Trophoblast cell (in vitro differentiated cells and primary cell): ENCODE results near the gene UPF2.

Source experiments
- DNase-seq, 2 donors: peaks; one replicate each; pipeline ENCODE4 v3.0.0-alpha.2; 2016
- H2AFZ ChIP-seq: 2 replicates; pipeline ENCODE4 v1.6.1; 2013; ENCODE audit warnings: low read length, moderate library complexity, mild to moderate bottlenecking; ENCODE audit not compliant: insufficient read depth, poor library complexity
- H2AK5ac ChIP-seq: 2 replicates; pipeline ENCODE4 v1.6.1; 2013; ENCODE audit warnings: mild to moderate bottlenecking, low read length
- H2BK120ac ChIP-seq: 2 replicates; pipeline ENCODE4 v1.6.1; 2013; ENCODE audit warnings: low read length, mild to moderate bottlenecking, moderate library complexity; ENCODE audit not compliant: insufficient read depth, poor library complexity
- H2BK12ac ChIP-seq: 2 replicates; pipeline ENCODE4 v1.6.1; 2013; ENCODE audit warnings: mild to moderate bottlenecking, low read length, moderate library complexity
- H2BK5ac ChIP-seq: 2 replicates; pipeline ENCODE4 v1.6.1; 2013; ENCODE audit warnings: low read length, low read depth, moderate library complexity, mild to moderate bottlenecking; ENCODE audit not compliant: poor library complexity
- H3K14ac ChIP-seq: 2 replicates; pipeline ENCODE4 v1.6.1; 2013; ENCODE audit warnings: mild to moderate bottlenecking, low read length
- H3K18ac ChIP-seq: 2 replicates; pipeline ENCODE4 v1.6.1; 2013; ENCODE audit warnings: mild to moderate bottlenecking, low read length
- H3K23ac ChIP-seq: 2 replicates; pipeline ENCODE4 v1.6.1; 2013; ENCODE audit warnings: low read length
- H3K27ac ChIP-seq: 2 replicates; pipeline ENCODE4 v1.5.1; 2013; ENCODE audit warnings: low read depth, mild to moderate bottlenecking, inconsistent platforms, low read length, moderate library complexity
- H3K27me3 ChIP-seq: 2 replicates; pipeline ENCODE4 v1.6.1; 2013; ENCODE audit warnings: inconsistent platforms, mild to moderate bottlenecking, low read length, moderate library complexity; ENCODE audit not compliant: insufficient read depth
- H3K36me3 ChIP-seq, 2 experiments: 1 replicate in 1 of 2; 2 replicates in 1 of 2; pipeline ENCODE4 v1.6.1; 2013; ENCODE audit warnings: low read length in 2 of 2, mild to moderate bottlenecking in 2 of 2, moderate library complexity in 1 of 2; ENCODE audit not compliant: insufficient read depth in 2 of 2, control insufficient read depth in 1 of 2
- H3K4ac ChIP-seq: 2 replicates; pipeline ENCODE4 v1.6.1; 2013; ENCODE audit warnings: low read depth, mild to moderate bottlenecking, low read length, moderate library complexity
- H3K4me1 ChIP-seq, 2 experiments: 1 replicate in 1 of 2; 2 replicates in 1 of 2; pipeline ENCODE4 v1.6.1; 2013; ENCODE audit warnings: low read length in 2 of 2, mild to moderate bottlenecking in 2 of 2, moderate library complexity in 1 of 2; ENCODE audit not compliant: insufficient read depth in 2 of 2, control insufficient read depth in 1 of 2
- H3K4me2 ChIP-seq: 2 replicates; pipeline ENCODE4 v1.6.1; 2013; ENCODE audit warnings: inconsistent platforms, mild to moderate bottlenecking, low read length, moderate library complexity
- H3K4me3 ChIP-seq: 2 replicates; pipeline ENCODE4 v1.5.1; 2013; ENCODE audit warnings: mild to moderate bottlenecking, low read depth, low read length, inconsistent platforms
- H3K79me1 ChIP-seq: one replicate; pipeline ENCODE4 v1.6.1; 2013; ENCODE audit warnings: low read length
- H3K79me2 ChIP-seq: 2 replicates; pipeline ENCODE4 v1.6.1; 2013; ENCODE audit warnings: low read length, mild to moderate bottlenecking; ENCODE audit not compliant: control insufficient read depth, insufficient read depth, poor library complexity
- H3K9ac ChIP-seq: 2 replicates; pipeline ENCODE4 v1.6.1; 2013; ENCODE audit warnings: mild to moderate bottlenecking, low read length
- H3K9me3 ChIP-seq: 2 replicates; pipeline ENCODE4 v1.6.1; 2013; ENCODE audit warnings: low read depth, mild to moderate bottlenecking, control low read depth, inconsistent platforms, low read length; ENCODE audit not compliant: insufficient read depth
- H4K12ac ChIP-seq: 2 replicates; pipeline ENCODE4 v1.6.1; 2013; ENCODE audit warnings: low read depth, mild to moderate bottlenecking, low read length, moderate library complexity
- H4K8ac ChIP-seq: 2 replicates; pipeline ENCODE4 v1.6.1; 2013; ENCODE audit warnings: low read depth, mild to moderate bottlenecking, low read length, moderate library complexity
- H4K91ac ChIP-seq: one replicate; pipeline ENCODE4 v1.6.1; 2013; ENCODE audit warnings: low read depth, mild to moderate bottlenecking, low read length, moderate library complexity
- WGBS: extraction: QIAGEN DNeasy Blood & Tissue Kit; methylation state at CpG from one replicate; pipeline ENCODE4 v1.1.7; 2013; ENCODE audit warnings: missing lambda C conversion rate; ENCODE audit not compliant: insufficient read length, insufficient coverage; ENCODE audit errors: extremely low coverage; 5-methylcytosine and 5-hydroxymethylcytosine counted together

UPF2 gene

DNA sequence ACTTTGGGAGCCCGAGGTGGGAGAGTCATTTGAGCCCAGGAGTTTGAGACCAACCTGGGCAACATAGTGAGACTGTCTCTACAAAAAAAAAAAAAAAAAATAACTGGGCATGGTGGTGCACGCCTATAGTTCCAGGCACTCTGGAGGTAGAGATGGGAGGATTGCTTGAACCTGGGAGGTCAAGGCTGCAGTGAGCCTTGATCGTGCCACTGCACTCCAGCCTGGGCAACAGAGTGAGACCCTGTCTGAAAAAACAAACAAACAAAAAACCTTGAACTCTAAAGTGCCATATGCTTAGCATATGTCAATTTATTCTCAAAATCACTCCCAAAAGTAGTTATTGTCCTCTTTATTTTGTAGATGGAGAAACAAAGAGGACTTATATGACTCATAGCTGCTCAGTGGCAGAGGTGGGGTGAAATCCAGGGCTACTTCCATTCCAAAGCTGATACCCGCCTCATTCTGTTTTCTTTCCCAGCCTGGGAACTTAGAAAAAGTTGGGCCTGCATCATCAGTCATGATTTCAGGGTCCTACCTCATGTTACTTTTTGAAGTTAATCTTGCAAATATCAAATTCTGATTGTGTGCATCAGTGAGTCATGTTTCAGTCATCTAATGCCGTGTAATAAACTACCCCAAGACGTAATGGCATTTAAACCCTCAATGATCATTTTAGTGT is 39.4 kb upstream of the UPF2 start:
- no peak overlapping the region for H2AK5ac ChIP-seq
- H2BK120ac ChIP-seq = no peak overlapping the region
- no peak overlapping the region for H4K91ac ChIP-seq
- no peak overlapping the region for H4K12ac ChIP-seq
- no peak overlapping the region for H4K8ac ChIP-seq
- H3K4ac ChIP-seq = no peak overlapping the region
- peaks cover 2% of the 10 kb centered on the region for H3K79me2 ChIP-seq
- H3K4me2 ChIP-seq = no peak overlapping the region
- H3K23ac ChIP-seq = no peak overlapping the region
- no peak overlapping the region for H3K9ac ChIP-seq
- WGBS = no CpG with 5 or more reads among the region's 6 CpGs
- H2AFZ ChIP-seq = no peak overlapping the region
- H2BK5ac ChIP-seq = no peak overlapping the region
- no peak overlapping the region for H3K14ac ChIP-seq
- H3K9me3 ChIP-seq = no peaks in the 10 kb centered on the region
- no peak overlapping the region for H3K18ac ChIP-seq
- no peak overlapping the region for H2BK12ac ChIP-seq
- H3K27ac ChIP-seq = no peak overlapping the region
- no peaks in the 10 kb centered on the region for H3K27me3 ChIP-seq
- H3K79me1 ChIP-seq = no peaks in the 10 kb centered on the region
- DNase-seq = no peak
- H3K36me3 ChIP-seq = peaks cover 25 to 31% of the 10 kb centered on the region in 2 experiments
- peaks cover 2 to 3% of the 10 kb centered on the region in 2 experiments for H3K4me1 ChIP-seq
- H3K4me3 ChIP-seq = no peak overlapping the region

DNA sequence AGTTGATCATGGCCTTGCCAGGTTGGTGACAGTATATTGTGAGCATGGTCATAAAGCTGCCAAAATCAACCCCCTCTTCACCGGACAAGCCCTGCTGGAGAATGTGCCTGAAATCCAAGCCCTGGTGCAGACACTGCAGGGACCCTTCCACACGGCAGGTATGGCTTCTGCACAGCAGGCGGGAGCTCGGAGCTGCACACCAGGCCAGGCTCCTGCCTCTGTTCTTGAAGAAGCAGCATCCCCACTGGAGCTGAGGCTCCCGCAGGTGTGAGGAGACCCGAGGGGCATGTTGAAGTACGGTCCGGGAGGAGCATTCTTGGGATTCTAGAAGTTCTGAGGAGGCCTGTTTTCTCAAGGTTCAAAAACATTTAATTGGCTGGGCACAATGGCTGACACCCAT is 38.9 kb upstream of the UPF2 start:
- Histone ChIP-seq H2AK5ac (no peak overlapping the region), H3K9ac (no peak overlapping the region), H2BK120ac (no peak overlapping the region), H3K79me2 (peaks cover 2% of the 10 kb centered on the region), H3K4ac (no peak overlapping the region), H3K27me3 (no peaks in the 10 kb centered on the region), H3K79me1 (no peaks in the 10 kb centered on the region), H4K12ac (peak overlapping the region; percentile 70), H2AFZ (no peak overlapping the region), H4K91ac (no peak overlapping the region), H3K27ac (no peak overlapping the region), H3K4me1 (peaks cover 2 to 3% of the 10 kb centered on the region in 2 experiments), H3K23ac (no peak overlapping the region), H2BK12ac (no peak overlapping the region), H3K4me3 (no peak overlapping the region), H3K9me3 (no peaks in the 10 kb centered on the region), H2BK5ac (no peak overlapping the region), H3K4me2 (no peak overlapping the region), H3K36me3 (peaks cover 20 to 28% of the 10 kb centered on the region in 2 experiments), H4K8ac (no peak overlapping the region), H3K18ac (no peak overlapping the region), H3K14ac (no peak overlapping the region)
- no peak for DNase-seq
- WGBS = no CpG with 5 or more reads among the region's 8 CpGs

DNA sequence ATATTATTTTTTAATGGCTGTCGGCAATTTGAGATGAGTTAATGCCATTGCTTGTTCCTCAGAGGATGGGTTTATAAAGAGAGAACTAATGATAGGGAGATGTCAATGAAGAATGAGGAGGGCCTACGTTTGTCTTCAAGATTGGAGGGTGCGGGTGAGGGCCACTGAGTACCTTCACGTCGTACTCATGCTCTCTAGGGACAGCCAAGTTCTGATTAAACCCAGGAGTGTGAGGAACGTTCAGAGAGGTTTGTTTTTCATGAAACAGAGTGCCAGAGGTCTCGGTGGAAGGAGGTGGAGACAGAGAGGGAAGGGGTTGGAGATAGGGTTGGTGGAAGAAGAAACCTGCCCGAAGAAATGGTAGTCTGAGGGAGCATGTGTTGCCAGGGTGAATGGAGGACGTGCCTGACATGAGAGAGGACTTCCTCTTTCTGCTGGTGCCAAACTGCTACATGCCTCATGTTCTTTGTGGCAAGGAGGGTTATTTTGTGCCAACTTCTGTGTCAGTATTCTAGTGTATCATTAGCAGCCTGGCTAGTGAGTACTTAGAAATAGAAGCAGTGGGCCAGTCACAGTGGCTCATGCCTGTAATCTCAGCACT is 35.1 kb upstream of the UPF2 start:
- no peak overlapping the region for H4K12ac ChIP-seq
- H3K4ac ChIP-seq = peak overlapping the region; percentile 27
- H3K4me2 ChIP-seq = no peak overlapping the region
- no peak overlapping the region for H3K4me3 ChIP-seq
- H3K27ac ChIP-seq = no peak overlapping the region
- H2BK12ac ChIP-seq = no peak overlapping the region
- no peak overlapping the region for H4K8ac ChIP-seq
- H3K9me3 ChIP-seq = no peaks in the 10 kb centered on the region
- H3K79me1 ChIP-seq = no peaks in the 10 kb centered on the region
- H3K14ac ChIP-seq = no peak overlapping the region
- H3K36me3 ChIP-seq = peaks cover 7 to 18% of the 10 kb centered on the region in 2 experiments
- no CpG with 5 or more reads among the region's 9 CpGs for WGBS
- H3K4me1 ChIP-seq = peaks cover 2 to 3% of the 10 kb centered on the region in 2 experiments
- H2AK5ac ChIP-seq = no peak overlapping the region
- no peak overlapping the region for H2AFZ ChIP-seq
- H3K27me3 ChIP-seq = no peaks in the 10 kb centered on the region
- H3K9ac ChIP-seq = no peak overlapping the region
- peaks cover 2% of the 10 kb centered on the region for H3K79me2 ChIP-seq
- no peak overlapping the region for H2BK5ac ChIP-seq
- no peak overlapping the region for H2BK120ac ChIP-seq
- no peak overlapping the region for H3K18ac ChIP-seq
- no peak for DNase-seq
- no peak overlapping the region for H4K91ac ChIP-seq
- no peak overlapping the region for H3K23ac ChIP-seq

DNA sequence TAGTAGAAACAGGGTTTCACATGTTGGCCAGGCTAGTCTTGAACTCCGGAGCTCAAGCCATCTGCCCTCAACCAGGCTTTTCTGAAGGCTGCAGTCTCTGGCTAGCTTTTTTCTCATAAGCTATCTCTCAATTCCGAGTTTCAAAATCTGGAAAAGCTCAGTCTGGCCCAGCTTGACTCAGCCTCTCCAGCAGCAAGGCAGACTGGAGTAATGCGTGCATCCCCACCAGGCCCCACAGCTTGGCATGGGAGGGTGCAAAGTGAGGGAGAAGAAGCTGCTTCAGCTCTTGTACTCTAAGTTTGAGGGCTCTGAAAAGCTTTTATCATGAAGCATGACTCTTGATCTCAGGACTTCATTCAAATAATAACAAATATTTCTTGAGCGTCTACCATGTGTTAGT is 30.9 kb upstream of the UPF2 start:
- H3K9me3 ChIP-seq = no peaks in the 10 kb centered on the region
- H3K36me3 ChIP-seq = peaks cover 4 to 12% of the 10 kb centered on the region in 2 experiments
- no peak overlapping the region for H2AK5ac ChIP-seq
- WGBS = no CpG with 5 or more reads among the region's 4 CpGs
- no peak overlapping the region for H2BK120ac ChIP-seq
- H2AFZ ChIP-seq = no peak overlapping the region
- H3K4me2 ChIP-seq = no peak overlapping the region
- no peak overlapping the region for H3K18ac ChIP-seq
- no peak overlapping the region for H3K4me3 ChIP-seq
- peaks cover 0 to 3% of the 10 kb centered on the region in 2 experiments for H3K4me1 ChIP-seq
- no peak overlapping the region for H3K14ac ChIP-seq
- H2BK12ac ChIP-seq = no peak overlapping the region
- peaks cover 4% of the 10 kb centered on the region for H3K79me1 ChIP-seq
- no peak overlapping the region for H2BK5ac ChIP-seq
- H4K12ac ChIP-seq = no peak overlapping the region
- no peak overlapping the region for H3K23ac ChIP-seq
- peaks cover 4% of the 10 kb centered on the region for H3K79me2 ChIP-seq
- H4K91ac ChIP-seq = no peak overlapping the region
- no peak overlapping the region for H3K27ac ChIP-seq
- H3K9ac ChIP-seq = peak overlapping the region; percentile 7
- H4K8ac ChIP-seq = no peak overlapping the region
- H3K4ac ChIP-seq = no peak overlapping the region
- DNase-seq = no peak
- H3K27me3 ChIP-seq = no peaks in the 10 kb centered on the region
